Measurements from ENCODE around the gene C2orf42.
"Not testable (repeated sequence)": the region's sequence is repeated elsewhere in the genome, so short reads cannot be mapped to it uniquely, and the experiment has no call there.

DNA sequence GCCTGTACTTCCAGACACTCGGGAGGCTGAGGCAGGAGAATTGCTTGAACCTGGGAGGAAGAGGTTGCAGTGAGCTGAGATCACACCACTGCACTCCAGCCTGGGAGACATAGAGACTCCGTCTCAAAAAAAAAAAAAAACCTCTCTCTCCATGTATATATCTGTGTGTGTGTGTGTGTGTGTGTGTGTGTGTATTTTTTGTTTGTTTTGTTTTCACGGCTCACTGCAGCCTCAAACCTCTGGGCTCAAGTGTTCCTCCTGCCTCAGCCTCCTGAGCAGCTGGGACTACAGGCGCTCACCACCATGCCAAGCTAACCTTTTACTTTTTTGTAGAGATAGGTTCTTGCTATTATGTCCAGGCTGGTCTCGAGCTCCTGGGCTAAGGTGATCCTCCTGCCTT, 80.4 kb downstream of the C2orf42 start:
- TF ChIP-seq EP300, POLR2A (IDR thresholded peaks at IDR 0.05): not testable (repeated sequence)
- TF ChIP-seq, protein P1, sequence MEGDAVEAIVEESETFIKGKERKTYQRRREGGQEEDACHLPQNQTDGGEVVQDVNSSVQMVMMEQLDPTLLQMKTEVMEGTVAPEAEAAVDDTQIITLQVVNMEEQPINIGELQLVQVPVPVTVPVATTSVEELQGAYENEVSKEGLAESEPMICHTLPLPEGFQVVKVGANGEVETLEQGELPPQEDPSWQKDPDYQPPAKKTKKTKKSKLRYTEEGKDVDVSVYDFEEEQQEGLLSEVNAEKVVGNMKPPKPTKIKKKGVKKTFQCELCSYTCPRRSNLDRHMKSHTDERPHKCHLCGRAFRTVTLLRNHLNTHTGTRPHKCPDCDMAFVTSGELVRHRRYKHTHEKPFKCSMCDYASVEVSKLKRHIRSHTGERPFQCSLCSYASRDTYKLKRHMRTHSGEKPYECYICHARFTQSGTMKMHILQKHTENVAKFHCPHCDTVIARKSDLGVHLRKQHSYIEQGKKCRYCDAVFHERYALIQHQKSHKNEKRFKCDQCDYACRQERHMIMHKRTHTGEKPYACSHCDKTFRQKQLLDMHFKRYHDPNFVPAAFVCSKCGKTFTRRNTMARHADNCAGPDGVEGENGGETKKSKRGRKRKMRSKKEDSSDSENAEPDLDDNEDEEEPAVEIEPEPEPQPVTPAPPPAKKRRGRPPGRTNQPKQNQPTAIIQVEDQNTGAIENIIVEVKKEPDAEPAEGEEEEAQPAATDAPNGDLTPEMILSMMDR (IDR thresholded peaks at IDR 0.05): not testable (repeated sequence)
